Stimulated activated CD8-positive, alpha-beta memory T cell treated with anti-CD3 and anti-CD28 coated beads, Interleukin-12 subunit alpha, Interleukin-12 subunit beta, amount 100 ng/mL, for 4 hours (primary cell): ENCODE data around the gene SMYD1.

Experiments
- DNase-seq: peaks from one replicate; pipeline ENCODE4 v3.0.0-alpha.2; 2020; ENCODE audit warnings: low read depth

Gene SMYD1

DNA sequence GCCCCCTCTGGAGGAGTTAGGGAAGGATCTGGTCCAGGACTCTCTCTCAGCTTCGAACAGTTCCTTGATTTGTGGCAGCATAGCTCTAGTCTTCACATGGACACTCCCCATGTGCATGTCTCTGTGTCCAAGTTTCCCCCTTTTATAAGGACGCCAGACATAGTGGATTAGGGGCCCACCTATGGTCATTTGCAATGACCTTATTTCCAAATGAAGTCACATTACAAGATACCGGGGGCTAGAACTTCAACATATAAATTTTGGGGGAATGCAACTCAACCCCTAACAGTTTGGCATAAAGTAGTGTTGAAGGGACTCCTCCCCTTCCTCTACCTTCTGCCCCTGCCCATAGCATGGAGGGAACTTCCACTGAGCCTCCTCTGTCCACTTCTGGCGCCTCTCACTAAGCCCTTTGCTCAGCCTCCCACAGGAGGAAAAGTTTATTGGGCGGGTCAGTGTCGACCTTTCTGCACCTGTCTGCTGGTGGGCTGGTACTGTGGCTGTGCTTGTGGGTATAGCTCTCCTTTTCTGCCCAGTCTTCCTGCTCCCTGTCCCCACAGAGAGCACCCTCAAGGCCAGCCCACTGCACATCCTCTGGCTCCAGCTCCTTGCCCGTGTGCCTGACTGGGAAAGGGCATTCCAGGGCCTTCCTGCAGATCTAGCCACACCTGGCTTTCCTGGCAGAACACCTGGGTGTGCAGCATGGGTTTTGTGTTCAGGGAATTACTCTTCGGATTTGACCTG is 54.7 kb downstream of the SMYD1 start:
- no peak for DNase-seq

DNA sequence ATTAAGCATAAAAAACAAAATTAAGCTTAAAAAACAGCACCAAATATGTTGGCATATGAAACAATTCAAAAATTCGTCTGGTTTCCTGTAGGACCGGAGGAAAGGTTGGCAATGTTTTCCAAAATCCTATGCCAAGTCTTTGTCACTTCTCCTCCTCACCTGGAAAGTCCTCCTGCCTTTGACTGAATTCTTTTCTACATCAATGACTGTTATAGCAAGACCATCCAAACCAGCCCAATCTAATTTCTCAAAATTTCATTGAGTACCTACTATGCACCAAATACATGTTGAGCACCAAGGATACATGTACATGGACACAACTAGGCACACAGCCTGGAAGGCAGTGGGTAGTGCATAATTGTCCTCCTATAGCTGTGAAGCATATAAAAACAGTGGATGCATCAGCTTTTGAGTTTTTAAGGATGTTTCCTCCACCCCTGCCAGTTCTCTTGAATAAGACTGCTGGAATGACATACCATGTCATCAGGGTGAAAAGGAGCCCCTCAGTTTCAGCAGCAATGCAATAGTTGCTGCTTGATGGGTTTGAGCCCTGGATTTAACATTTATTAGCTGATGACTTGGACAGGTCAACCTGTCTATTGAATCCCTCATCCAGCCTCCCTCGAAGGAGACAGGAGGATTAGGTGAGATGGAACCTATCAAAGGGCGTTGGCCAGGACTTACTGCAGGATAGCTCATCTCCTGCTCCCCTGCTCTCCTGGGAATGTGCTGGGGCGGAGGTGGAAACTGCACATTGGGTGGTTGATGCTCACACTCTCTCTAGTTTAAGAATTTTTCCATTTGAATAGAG is 55.7 kb downstream of the SMYD1 start:
- no peak for DNase-seq

DNA sequence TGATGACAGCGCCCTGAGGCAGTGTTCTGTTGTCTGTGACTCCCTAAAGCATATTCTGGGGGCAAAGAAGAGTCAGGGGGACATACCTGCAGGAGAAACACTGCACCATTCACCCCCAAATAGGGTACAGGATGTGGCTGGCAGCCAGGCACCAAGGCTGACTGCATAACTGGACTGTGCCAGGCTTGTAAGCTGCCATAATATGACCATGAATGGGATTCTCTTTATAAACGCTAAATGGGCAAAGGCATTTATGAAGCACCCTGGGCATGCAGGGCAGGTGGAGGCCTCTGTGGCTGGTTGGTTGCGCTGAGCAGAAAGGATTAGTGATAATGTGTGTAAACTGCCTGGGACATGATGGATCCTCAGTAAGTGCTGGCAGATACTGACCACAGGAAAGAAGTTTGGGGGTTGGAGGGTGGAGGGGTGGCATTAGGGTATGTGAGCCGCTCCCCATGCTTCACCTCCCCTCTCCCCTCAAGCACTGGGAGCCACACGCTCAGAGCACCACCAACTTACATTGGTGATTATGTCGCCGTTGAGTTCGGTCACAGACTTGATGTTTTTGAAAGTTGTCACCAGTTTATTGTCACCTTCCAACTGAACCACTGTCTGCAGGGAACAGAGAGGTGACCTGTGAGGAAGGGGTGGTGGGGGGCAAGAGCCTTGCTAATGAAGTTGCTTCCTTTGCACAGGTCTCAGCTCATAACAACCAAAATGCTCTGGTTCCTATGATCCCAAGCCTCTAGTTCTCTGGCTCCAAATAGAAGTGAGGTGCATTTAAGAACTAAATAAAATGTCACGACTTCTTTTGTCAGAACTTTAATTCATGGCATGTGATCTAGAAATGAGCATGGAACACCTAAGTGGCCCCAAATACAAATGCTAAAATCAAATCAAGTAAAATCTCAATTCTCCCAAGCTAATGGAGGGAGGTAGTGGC is 56.6 kb downstream of the SMYD1 start:
- no peak for DNase-seq

DNA sequence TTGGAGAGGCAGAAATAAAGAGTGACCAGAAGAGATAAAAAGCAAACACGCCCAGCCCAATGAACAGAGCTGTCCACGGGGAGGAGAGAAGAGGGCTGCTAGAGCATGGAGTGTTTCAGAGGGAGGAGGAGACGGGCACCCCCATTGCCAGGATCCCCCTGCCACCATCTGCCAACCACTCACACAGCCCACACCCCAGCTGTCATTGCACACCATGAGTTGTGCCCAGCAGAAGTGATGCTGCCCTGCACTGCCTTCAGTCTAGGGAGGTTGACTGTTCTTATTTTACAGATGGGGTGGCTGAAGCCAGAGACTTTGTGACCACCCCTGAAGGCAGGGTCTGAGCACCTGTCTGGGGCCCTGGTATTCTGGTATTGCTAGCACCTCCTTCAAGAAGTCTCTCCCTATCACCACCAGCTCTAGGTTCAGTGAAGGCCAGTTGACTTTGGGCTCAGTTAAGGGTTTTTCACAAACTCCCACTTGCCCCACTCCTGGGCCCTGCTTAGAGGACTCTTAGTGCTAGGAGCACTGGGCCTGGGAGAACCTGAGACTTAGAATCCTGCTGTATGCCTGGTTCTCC is 57.8 kb downstream of the SMYD1 start:
- DNase-seq = no peak

DNA sequence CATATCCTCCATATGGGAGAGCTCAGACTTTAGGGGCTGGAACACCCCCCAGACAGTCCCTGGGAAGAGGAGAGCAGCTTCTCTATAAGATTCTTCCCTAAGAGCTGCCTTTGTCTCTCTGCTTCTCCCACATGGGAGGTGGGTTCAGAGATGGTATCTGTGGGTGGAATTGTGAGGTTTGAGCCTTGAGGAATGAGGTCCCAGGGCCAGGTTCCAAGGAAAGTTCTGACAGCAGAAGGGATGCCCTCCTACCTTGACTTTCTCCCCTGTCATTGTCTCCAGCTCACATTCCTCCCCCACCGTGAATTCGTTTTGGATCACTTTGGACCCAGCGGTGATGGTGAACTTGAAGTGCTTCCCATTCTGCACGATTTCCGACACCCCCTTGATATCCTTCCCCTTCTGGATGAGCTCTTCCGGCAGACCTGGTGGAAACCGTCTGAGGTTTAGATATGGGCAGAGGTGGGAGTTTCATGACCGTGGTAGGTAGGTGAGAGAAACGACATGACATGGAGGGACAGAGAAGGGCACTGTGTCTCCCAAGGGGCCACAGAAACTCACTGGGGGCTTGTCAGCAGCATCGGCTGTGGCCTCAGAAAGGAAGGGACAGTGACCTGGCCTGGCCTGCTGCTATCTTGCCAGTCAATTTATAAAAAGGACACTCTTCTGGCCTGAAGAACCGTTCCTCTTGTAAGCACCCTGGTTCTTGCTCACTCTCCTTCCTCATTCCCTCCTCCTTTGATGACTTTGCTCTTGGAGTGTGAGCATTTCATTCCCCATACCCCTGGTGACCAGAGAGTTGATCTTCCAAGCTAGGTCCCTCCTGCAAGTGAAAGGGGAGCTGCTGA is 58.5 kb downstream of the SMYD1 start:
- no peak for DNase-seq

DNA sequence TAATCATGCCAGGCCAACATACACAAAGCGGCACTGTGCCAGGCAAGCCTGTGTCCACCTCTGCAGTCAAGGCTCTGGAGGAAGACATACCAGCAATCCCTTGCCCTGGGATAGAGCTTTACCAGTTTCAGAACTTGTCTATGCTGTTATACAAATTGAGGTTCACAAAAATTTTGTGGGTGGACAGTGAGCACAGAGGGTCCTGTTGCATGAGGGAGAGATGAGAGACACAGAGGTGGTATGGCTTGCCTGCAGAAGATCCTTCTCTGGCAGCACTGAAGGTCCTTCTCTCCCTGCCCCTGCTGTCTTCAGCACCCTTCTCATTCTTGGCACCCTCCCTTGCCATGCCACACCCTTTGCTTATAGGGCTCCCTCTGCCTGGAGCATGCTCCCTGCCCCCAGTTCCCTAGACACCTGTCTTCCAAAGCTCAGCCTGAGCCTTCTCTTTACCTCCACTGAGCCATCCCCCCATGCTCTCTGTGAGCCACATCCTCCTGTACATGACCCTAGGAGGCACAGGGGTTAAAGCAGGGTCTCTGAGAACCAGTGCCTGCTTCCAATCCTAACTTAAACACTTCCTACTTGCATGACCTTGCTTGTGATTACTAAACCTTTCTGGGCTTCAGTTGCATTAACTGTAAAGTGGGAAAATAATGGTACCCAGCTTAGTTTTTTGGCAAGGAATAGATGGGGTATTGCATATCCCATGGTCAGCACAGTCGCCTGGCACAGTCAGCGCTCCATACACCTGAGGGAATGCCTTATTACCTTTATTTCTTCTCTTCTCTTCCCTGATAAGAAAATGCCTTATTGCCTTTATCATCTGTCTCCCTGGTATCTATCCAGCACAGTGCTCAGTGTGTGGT is 59.4 kb downstream of the SMYD1 start:
- no peak for DNase-seq

DNA sequence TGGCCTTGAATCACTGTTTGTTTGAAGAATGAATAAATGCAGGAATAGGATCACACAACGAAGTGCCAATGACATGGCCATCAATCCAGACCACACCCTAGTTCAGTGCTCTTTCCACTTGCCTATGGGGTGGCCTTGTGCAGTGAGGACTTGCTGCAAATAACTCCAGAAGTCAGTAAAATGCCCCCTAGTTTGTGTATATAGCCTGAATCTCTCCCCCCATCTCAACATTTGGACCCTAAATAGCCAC is 59.9 kb downstream of the SMYD1 start:
- DNase-seq = no peak

DNA sequence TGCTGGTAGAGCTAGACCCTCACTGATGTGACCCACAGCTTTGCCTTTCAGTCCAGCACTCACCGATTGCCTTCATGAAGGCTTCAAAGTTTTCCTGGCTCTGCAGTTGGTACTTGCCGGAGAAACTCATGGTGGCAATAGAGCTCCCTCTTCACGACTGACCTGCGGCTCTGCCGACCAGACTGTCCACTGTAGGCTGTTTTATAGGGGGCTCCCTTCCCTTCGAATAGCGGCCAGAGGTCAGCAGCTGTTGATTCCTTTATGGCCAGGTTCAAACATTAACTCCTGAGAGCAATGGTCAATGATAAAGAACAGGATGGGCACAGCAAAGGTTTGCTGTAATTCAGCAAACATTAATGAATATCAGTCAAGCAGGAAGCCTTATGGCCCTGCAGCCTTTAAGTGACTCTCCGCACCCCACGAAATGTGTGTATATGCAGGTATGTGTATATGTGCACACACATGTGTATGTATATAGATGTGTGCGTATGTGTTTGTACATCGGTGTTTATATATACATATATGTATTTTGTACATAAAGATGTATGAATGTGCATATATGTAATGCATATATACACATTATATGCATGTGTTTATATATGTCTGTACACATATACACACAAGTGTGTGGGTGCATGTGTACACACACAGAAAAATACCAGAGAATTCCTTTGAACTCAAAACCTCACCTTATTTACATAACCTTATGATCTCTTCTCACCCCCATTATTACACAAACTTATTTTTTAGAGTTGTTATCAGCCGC is 60.4 kb downstream of the SMYD1 start, which contains the start of gene FABP1:
TSS of gene FABP1 (minus strand) at position 175 of the 766 bp plus-strand sequence. CDS start at position 130, 45 bp downstream.
- DNase-seq = no peak

DNA sequence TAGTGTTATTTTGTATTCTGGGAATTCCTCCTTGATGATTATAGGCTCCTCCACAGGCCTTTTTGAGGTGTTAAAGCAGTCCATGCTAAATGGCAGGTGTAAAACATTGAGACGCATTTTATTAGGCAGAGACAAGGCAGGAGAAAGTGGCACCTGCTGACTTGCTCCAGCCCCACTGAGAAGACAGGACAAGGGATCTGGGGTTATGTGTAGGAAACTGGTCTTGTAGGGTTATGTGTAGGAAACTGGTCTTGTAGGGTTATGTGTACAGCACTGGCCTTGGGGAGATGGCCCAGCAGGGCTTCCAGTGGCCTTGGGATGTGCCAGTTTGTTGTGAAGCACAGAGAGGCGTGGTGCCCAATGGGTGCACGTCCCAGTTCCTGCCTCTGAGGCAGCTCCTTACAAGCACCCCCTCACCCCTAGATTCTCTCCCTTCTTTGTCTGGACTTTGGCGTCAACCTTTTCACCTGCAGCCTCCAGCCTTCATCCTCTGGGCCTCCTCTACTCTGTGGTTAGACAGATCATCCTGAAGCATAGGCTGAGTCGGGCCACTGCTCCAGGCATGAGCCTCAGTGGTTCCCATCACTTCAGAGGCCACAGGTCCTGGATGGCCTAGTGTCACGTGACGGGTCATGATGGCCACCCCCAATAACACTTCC is 61.2 kb downstream of the SMYD1 start:
- no peak for DNase-seq

DNA sequence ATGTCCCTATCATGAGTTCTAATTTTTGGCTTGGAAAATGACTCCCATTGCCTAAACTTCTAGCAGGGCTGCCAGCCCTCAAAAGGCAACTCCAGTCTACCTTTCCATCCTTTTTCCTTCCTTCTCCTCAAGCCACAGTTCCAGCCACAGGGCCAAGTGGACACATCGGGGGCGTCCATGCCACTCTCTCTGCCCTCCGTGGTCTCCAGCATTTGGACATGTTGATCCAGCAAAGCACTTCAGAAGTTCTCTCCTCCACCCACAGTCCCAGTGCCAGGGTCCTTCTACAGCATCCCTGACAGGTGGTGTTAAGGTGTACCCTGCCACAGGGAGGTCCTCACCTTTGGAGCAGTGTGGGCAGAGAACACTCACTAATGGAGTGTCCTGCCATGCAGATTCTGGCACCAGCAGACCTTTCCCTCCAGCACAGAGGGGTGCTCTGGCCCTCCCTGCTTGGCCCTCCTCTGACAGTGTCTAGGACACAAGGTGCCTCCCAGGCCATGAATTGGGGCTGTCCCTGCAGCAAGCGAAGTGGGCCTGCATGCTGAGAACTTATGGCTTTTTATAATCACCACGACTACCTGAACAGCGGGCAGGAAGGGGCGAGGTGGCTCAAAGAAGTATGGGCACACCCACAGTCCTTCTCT is 61.8 kb downstream of the SMYD1 start:
- DNase-seq = no peak

DNA sequence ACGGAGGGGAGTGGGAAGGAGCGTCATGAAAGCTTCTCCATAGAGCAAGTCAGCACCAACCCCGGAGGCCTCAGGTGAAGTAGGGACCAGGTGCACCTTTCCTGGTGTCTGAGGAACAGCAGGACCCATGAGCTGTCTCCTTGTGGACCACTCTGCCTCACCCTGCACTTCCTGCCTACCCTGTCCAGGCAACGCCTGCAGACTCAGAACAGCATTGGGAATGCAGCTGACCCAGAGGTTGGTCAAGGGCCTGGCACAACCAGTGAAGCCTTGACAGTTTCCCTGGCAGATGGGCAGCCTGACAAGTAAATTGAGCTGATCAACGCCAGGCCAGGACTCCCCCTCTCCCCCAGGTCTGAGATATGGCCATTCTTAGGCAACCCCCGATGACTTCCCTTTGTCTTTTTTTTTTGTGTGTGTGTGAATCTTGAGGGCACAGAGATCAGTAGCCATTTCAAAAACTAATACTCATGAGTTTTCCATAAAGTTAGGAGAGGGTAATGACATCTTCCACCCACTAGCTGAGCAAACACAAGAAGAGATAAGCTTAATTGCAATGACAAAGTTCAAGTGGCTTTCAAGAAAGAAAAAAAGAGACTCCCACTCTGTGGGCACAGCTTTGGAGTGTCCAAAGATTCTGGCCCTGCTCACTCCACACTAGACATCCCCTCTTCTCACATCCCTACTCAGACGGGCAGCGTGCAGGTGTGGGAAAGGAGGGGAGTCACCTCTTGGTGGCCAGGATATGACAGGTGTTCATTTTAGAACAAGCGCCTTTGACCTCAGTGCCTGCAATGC is 63.8 kb downstream of the SMYD1 start:
- DNase-seq = no peak

DNA sequence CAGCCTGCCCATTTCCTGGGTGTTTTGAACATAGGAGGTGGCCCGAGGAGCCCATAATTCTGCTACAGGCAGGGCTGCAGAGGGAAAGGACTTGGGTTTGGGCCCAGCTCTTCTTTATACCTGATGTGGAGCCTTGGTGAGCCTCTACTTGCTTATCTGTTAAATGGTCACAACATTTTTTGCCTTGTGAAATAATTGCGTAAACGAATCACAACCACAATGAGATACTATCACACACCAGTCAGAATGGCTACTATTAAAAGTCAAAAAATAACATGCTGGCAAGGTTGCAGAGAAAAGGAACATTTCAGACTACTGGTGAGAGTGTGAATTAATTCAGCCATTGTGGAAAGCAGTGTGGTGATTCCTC is 64.4 kb downstream of the SMYD1 start:
- no peak for DNase-seq

DNA sequence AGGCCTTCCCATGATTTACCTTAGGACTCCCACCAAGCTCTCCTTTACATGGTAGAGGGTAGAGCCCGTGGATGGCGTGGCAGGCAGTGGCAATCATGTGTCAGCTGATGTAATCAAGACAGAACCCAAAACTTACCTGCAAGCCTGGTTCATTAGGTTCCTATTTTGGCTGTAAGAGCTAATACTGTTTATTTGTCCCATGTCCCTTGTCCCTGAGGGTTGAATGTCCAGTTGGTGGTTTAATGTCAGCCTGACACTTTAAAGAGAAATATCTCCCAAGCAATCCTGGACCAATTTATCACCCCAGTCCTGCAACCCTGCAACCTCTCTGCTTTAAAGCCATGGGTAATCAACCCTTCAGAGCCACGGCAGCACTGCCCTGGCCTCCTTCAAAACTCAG is 66.2 kb downstream of the SMYD1 start:
- DNase-seq = no peak

DNA sequence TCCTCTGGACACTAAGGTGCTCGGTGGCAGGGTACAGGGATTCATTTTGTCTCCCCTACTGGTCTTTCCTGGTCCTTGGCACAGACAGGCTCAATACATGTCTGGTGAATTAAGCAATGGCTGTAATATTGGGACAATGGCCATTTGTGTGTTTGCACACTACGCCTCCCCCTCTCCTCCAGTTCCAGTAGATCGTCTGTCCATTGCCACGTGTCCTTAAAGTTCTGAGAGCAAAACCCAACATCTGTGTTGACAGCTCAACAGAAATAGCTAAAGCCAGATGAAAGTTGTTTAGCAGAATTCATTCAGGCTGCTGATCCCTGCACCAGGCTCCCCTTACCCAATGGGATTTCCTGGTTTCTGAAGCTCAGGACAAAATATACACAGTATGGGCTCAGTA is 69.2 kb downstream of the SMYD1 start:
- no peak for DNase-seq

DNA sequence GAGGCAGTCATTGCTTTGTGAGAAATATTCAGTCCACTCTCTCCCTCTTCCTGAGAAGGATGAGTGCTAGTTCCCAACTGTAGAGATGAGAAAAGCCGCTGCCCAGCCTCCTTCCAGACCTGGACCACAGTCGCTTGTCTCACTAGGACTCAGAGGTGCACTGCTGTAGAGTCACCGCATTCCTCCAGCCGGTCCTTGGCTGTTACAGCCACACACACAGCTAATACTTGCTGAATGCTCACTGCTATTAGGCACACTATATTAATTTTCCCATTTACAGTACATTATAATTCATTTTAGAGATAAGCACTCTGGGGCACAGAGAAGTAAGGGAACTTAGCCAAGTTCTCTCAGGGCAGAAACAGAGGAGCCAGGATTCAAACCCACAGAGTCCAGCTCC is 70.2 kb downstream of the SMYD1 start:
- no peak for DNase-seq

DNA sequence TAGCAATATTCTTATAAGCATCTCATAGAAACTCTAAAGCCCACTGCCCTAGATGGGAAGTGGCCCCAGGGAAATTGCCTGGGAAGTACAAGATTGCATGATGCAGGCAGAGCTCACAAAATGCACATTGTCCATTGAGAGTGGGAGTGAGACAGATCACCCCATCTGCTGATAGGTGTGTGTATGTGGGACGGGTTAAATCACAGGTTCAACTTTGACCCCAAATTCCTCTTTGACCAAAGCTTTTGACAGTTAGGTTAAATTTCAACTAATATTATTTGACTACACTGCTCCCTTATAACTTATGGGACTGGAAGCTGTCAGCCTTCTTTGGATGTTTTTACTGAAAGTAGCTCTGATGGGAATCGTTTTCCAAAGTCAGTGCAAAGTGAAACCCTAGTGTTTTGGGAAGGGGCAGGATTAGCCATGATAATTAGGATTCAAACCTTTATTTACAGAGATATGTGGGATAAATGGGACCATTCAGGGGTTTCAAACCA is 71.6 kb downstream of the SMYD1 start:
- DNase-seq = no peak

DNA sequence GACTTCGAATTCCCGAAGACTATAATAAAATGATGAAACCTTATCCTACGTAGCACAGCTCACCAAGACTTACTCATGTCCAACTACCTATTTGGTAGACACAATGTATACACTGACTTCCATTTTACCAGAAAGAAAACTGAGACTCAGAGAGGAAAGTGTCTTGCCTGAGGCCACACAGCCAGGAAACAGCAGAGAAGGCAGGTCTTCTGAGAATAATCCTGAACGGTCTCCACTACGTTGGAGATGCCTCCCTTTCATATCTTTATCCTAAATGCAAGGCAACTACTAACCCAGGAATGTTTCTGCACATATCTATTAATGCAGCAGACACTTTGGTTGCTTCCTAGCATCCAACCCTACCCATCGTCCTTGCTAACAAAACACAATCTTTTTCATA is 72.2 kb downstream of the SMYD1 start:
- DNase-seq = no peak

DNA sequence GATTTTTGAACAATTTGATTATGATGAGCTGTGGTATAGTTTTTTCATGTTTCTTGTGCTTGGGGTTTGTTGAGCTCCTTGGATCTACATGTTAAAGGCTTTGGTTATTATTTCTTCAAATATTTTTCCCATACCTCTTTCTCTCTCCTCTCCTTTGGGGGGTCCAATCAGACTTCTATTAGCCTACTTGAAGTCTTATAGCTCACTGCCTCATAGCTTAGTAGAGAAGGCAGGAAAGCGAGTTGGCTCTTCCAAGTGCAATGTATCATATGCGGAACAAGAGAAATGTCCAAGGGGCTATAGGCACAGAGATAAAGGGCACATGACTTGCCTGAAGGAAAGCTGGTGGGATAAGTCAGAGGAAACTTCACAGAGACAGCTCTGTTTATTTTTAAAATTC is 74.3 kb downstream of the SMYD1 start:
- DNase-seq = no peak
